HepG2 (cell line): ENCODE data around the gene TRPC4AP. TPM values are rescaled to one million over a fixed set of nuclear protein-coding genes. Genes with fewer than 3 reads are reported as not detected.

Experiments used
- FOXM1 ChIP-seq: sonication (generic); formaldehyde crosslinking; IDR thresholded peaks from 2 replicates; pipeline ENCODE4 v1.5.0; 2020; ENCODE audit warnings: missing genetic modification reagents
- MLLT10 ChIP-seq: sonication (generic); formaldehyde crosslinking; IDR thresholded peaks from 2 replicates; pipeline ENCODE4 v1.4.0; 2020; ENCODE audit warnings: missing genetic modification reagents
- NFYC ChIP-seq: IDR thresholded peaks from 2 replicates; pipeline ENCODE4 v1.6.1; 2016; ENCODE audit warnings: missing genetic modification reagents, missing compliant biosample characterization
- PHF5A ChIP-seq: IDR thresholded peaks from one replicate; pipeline ENCODE4 v1.6.1; 2018; ENCODE audit warnings: low read depth, missing genetic modification reagents; ENCODE audit not compliant: unreplicated experiment
- REST ChIP-seq, 2 experiments: IDR thresholded peaks; 2 replicates each; pipeline ENCODE4 v1.6.1; 2011 to 2012; ENCODE audit warnings: low read length in 2 of 2, borderline replicate concordance in 1 of 2, low read depth in 1 of 2, mild to moderate bottlenecking in 1 of 2, moderate library complexity in 1 of 2
- SALL2 ChIP-seq: sonication (generic); formaldehyde crosslinking; IDR thresholded peaks from 2 replicates; pipeline ENCODE4 v1.8.1; 2023; ENCODE audit warnings: mild to moderate bottlenecking, missing genetic modification reagents, inconsistent platforms
- THAP8 ChIP-seq: sonication (generic); formaldehyde crosslinking; IDR thresholded peaks from 2 replicates; pipeline ENCODE4 v1.5.1; 2020; ENCODE audit warnings: missing genetic modification reagents, mild to moderate bottlenecking, borderline replicate concordance
- ZFP62 ChIP-seq: sonication (generic); formaldehyde crosslinking; IDR thresholded peaks from 2 replicates; pipeline ENCODE4 v1.4.0; 2020; ENCODE audit warnings: missing genetic modification reagents
- ZNF674 ChIP-seq: sonication (generic); formaldehyde crosslinking; IDR thresholded peaks from 2 replicates; pipeline ENCODE4 v1.5.0; 2020; ENCODE audit warnings: low read depth, mild to moderate bottlenecking, missing genetic modification reagents
- polyA plus RNA-seq, 8 experiments: library from polyadenylated mRNA; depleted of rRNA in 3 of 8; stranded (reverse) in 7 of 8; unstranded in 1 of 8; fragments of >200 nt; fragmentation: Illumina TruSeq in 4 of 8; extraction: Trizol in 4 of 8; gene quantifications; 2 replicates each; pipeline versions ENCODE4 v1.2.1 to v1.2.3, GENCODE V29; 2011 to 2016; ENCODE audit warnings: low read depth in 4 of 8, missing spikeins in 1 of 8, mixed read lengths in 1 of 8; ENCODE audit not compliant: insufficient read depth in 1 of 8
- total RNA-seq, 5 experiments: library from RNA; depleted of rRNA; stranded (reverse); fragments of >200 nt; fragmentation: Illumina TruSeq; extraction: Trizol; gene quantifications; 2 replicates each; pipeline ENCODE4 v1.2.3, GENCODE V29; 2016; ENCODE audit warnings: low read depth in 1 of 5
- TF ChIP-seq, protein P1 (sequence below): sonication (generic); formaldehyde crosslinking; IDR thresholded peaks from 2 replicates; pipeline ENCODE4 v1.4.0; 2020; ENCODE audit warnings: missing genetic modification reagents, borderline replicate concordance
- TF ChIP-seq, protein P2 (sequence below): sonication (generic); formaldehyde crosslinking; IDR thresholded peaks from 2 replicates; pipeline ENCODE4 v1.5.1; 2020; ENCODE audit warnings: mild to moderate bottlenecking, missing genetic modification reagents, moderate library complexity
- TF ChIP-seq, protein P3 (sequence below): sonication (generic); formaldehyde crosslinking; IDR thresholded peaks from 2 replicates; pipeline ENCODE4 v1.8.0; 2023; ENCODE audit warnings: mild to moderate bottlenecking, missing genetic modification reagents

Gene TRPC4AP
- total and polyA plus RNA-seq, 2 of the 13 experiments (the other 11 are each of a cell fraction or from before 2014, with no cell fraction given) = 136 to 137 TPM

GRCh38 chr20:34994509-34995131, 98.0 kb downstream of the TRPC4AP start (continued):
- TF ChIP-seq, protein P1, sequence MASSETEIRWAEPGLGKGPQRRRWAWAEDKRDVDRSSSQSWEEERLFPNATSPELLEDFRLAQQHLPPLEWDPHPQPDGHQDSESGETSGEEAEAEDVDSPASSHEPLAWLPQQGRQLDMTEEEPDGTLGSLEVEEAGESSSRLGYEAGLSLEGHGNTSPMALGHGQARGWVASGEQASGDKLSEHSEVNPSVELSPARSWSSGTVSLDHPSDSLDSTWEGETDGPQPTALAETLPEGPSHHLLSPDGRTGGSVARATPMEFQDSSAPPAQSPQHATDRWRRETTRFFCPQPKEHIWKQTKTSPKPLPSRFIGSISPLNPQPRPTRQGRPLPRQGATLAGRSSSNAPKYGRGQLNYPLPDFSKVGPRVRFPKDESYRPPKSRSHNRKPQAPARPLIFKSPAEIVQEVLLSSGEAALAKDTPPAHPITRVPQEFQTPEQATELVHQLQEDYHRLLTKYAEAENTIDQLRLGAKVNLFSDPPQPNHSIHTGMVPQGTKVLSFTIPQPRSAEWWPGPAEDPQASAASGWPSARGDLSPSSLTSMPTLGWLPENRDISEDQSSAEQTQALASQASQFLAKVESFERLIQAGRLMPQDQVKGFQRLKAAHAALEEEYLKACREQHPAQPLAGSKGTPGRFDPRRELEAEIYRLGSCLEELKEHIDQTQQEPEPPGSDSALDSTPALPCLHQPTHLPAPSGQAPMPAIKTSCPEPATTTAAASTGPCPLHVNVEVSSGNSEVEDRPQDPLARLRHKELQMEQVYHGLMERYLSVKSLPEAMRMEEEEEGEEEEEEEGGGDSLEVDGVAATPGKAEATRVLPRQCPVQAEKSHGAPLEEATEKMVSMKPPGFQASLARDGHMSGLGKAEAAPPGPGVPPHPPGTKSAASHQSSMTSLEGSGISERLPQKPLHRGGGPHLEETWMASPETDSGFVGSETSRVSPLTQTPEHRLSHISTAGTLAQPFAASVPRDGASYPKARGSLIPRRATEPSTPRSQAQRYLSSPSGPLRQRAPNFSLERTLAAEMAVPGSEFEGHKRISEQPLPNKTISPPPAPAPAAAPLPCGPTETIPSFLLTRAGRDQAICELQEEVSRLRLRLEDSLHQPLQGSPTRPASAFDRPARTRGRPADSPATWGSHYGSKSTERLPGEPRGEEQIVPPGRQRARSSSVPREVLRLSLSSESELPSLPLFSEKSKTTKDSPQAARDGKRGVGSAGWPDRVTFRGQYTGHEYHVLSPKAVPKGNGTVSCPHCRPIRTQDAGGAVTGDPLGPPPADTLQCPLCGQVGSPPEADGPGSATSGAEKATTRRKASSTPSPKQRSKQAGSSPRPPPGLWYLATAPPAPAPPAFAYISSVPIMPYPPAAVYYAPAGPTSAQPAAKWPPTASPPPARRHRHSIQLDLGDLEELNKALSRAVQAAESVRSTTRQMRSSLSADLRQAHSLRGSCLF (CRISPR knock-in tag) = no peak
- TF ChIP-seq NFYC (CRISPR knock-in tag) (no peak), THAP8 (CRISPR knock-in tag) (no peak), MLLT10 (CRISPR knock-in tag) (no peak), FOXM1 (CRISPR knock-in tag) (no peak), SALL2 (no peak), REST (IDR thresholded peaks at IDR 0.05; ENCODE audit: borderline replicate concordance in 1 of 2, low read depth in 1 of 2, low read length in 2 of 2) (no peak), PHF5A (CRISPR knock-in tag) (no peak), ZFP62 (CRISPR knock-in tag) (no peak), ZNF674 (CRISPR knock-in tag) (0 out of 2 replicates have a peak, but pooled peaks have one; percentile 26)
- TF ChIP-seq, protein P2, sequence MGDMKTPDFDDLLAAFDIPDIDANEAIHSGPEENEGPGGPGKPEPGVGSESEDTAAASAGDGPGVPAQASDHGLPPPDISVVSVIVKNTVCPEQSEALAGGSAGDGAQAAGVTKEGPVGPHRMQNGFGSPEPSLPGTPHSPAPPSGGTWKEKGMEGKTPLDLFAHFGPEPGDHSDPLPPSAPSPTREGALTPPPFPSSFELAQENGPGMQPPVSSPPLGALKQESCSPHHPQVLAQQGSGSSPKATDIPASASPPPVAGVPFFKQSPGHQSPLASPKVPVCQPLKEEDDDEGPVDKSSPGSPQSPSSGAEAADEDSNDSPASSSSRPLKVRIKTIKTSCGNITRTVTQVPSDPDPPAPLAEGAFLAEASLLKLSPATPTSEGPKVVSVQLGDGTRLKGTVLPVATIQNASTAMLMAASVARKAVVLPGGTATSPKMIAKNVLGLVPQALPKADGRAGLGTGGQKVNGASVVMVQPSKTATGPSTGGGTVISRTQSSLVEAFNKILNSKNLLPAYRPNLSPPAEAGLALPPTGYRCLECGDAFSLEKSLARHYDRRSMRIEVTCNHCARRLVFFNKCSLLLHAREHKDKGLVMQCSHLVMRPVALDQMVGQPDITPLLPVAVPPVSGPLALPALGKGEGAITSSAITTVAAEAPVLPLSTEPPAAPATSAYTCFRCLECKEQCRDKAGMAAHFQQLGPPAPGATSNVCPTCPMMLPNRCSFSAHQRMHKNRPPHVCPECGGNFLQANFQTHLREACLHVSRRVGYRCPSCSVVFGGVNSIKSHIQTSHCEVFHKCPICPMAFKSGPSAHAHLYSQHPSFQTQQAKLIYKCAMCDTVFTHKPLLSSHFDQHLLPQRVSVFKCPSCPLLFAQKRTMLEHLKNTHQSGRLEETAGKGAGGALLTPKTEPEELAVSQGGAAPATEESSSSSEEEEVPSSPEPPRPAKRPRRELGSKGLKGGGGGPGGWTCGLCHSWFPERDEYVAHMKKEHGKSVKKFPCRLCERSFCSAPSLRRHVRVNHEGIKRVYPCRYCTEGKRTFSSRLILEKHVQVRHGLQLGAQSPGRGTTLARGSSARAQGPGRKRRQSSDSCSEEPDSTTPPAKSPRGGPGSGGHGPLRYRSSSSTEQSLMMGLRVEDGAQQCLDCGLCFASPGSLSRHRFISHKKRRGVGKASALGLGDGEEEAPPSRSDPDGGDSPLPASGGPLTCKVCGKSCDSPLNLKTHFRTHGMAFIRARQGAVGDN = peak; percentile 94
- TF ChIP-seq, protein P3, sequence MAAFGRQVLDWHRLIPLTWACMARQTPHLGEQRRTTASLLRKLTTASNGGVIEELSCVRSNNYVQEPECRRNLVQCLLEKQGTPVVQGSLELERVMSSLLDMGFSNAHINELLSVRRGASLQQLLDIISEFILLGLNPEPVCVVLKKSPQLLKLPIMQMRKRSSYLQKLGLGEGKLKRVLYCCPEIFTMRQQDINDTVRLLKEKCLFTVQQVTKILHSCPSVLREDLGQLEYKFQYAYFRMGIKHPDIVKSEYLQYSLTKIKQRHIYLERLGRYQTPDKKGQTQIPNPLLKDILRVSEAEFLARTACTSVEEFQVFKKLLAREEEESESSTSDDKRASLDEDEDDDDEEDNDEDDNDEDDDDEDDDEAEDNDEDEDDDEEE (CRISPR knock-in tag) = 0 out of 2 replicates have a peak, but pooled peaks have one; percentile 33
